ELF-1 (cell line): ENCODE data around the gene FOXJ2.
A peak's percentile ranks its signal among the peaks of the same experiment; 100 is the strongest.
"Not testable (repeated sequence)": the region's sequence is repeated elsewhere in the genome, so short reads cannot be mapped to it uniquely, and the experiment has no call there.

ENCODE experiments used
- DNase-seq: peaks from one replicate; pipeline ENCODE4 v3.0.0-alpha.2; 2016; ENCODE audit warnings: low read depth, low spot score

The FOXJ2 gene

DNA sequence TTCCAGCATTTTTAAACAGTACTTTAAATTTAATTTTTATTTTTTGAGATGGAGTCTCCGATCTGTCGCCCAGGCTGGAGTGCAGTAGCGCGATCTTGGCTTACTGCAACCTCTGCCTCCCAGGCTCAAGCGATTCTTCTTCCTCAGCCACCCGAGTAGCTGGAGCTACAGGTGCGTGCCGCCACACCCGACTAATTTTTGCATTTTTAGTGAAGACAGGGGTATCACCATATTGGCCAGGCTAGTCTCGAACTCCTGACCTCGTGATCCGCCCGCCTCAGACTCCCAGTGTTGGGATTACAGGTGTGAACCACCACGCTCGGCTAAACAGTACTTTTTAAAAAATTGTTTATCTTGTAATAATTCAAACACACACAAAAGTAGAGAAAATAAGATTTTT lies 4.2 kb upstream of the FOXJ2 start:
- no peak for DNase-seq

GRCh38 chr12:8030189-8030588 lies 2.3 kb upstream of the FOXJ2 start:
- DNase-seq: no peak

DNA sequence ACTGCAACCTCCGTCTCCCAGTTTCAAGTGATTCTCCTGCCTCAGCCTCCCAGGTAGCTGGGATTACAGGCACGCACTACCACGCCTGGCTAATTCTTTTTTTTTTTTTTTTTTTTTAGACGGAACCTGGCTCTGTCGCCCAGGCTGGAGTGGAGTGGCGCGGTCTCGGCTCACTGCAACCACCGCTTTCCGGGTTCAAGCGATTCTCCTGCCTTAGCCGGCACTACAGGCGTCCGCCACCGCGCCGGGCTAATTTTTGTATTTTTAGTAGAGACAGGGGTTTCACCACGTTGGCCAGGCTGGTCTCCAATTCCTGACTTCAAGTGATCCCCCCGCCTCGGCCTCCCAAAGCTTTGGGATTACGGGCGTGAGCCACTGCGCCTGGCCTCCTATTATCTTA lies 1.5 kb upstream of the FOXJ2 start:
- DNase-seq: not testable (repeated sequence)

DNA sequence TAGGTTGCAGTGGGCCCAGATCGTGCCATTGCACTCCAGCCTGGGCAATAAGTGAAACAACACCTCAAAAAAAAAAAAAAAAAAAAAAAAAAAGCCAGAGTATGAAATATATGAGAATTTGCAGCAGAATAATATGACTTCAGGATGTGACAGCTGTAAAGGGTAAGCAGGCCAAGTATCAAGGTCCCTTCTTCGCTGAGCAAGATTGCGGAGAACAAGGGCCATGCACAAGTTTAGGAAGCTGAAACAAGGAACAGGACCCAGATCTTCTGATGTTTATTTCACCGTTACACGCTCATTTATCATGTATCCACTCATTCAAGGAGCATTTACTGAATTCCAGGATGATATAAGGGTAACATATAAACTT lies 659 bp upstream of the FOXJ2 start:
- DNase-seq: no peak

DNA sequence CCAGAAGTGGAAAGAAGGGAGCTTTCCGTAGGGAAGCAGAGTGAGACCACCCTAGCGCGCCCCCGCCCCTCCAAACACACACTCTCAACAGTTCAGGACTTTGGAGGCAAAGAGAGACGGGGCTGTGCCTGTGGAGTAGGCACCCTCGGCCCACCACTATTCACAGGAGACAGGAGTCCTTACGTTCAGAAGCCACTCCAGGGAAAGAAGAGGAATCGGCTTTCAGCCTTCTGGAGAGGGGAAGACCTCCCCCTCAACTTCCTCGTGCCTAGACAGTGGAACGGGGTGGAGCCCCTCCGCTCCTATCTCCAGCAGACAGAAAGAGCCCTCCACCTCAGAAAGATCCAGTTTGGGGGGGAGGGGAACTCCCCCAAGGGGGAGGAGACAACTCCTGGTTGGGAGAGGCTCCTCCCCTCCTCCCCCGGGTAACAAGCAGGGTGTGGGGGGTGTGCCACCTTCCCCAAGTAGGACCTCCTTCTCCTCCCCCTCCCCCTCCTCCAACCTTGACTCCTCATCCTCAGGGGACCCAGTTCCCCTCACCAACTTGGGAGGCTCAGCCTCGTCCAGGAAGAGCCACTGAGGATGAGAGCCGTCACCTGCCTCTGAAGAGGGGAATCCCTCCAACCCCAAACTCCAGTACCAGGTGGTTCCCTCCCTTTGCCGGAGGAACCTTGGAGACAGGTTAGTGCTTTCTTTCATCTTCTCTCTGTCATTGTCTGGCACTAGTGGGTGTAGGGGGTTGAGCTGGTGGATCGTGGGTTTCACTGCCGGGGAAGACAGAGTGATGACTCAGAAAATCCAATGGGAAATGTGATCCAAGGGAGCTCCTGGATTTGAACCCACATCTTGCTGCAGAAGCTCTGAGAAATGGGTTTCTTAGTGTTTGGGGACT lies 883 bp downstream of the FOXJ2 start:
- peak; percentile 63 for DNase-seq

DNA sequence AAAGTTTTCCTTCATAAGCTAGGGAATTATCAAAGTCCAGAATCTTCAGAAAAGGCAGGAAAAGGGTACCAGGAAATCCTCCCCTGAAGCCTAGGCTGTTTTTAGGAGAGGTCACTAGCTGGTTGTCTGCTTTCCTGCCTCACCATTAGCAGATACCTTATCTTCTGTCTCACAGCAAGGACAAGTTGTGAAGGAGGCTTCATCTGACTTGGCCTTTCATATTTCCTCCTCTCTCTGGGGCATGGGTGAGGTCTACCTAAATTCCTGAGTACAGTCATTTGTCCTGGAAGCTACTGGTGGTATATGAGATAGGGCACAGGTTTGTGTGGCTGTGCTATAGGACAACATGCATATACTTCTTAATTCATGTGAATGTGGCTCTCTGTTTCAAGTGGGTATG lies 2.3 kb downstream of the FOXJ2 start:
- DNase-seq: no peak

DNA sequence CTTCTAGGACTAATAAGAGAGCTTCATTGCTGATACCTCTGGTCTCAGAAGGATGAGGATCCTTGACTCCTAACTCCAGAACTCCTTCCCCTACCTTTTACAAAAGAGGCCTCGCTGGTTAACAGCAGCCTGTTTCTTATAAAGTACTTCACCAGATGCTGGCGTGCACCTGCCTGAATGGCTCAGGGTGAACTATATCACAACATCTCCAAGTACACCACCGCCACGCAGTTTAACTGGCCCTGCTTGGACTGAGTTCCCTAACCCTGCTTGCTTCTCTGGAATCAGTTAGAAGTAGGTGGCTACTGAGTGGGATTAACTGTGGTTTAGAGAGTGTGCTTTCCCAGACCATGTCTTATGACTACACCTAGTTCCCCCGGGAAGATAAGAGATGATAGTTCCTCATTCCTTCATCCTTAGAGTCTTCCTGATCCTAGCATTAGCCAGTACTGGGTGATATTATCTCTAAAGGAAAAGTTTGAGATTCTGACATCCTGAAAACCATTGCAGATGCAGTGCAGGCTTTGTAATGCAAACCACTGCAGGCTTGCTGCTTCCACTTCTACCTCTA lies 3.0 kb downstream of the FOXJ2 start:
- DNase-seq: peak; percentile 32

DNA sequence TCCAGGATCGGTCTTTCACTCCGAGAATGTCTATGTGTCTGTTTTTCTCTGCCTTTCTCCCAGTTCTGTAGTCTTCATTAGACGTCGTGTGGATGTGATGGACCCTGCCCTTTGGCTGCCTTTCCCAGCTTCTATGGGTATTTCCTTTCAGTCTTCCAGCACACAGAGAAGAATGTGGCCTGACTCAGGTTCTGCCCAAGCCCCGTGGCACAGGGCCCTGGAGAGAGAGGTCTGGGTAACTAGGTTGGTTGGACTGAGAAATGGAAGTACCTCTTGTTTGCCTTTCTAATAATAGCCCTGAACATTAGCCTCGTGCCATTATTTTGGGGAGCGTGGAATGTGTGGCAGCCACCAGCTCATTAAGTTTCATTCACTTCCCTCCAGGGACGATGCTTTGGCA lies 3.8 kb downstream of the FOXJ2 start:
- no peak for DNase-seq

GRCh38 chr12:8037046-8037663 lies 4.6 kb downstream of the FOXJ2 start:
- DNase-seq: no peak

DNA sequence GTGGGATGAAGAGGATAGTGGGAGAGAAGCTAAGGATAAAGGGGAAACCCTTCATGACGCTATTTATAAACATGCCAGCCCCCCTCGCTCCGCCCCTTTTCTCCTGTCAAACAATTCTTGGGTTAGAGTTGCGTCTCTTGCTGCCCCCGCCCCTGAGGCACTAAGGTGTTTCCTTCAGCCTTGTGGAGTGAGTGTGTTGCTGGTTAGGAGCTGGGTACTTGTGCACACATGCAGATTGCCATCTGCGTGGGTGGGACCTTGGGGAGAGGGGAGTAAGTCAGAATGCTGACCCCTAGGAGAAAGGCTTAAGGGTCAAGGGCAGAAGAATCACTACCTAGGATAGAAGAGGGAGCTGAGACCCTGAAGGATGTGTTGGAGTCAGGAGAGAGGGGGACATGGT lies 5.4 kb downstream of the FOXJ2 start:
- DNase-seq: no peak

GRCh38 chr12:8038659-8039114 lies 6.2 kb downstream of the FOXJ2 start:
- DNase-seq: peak; percentile 75

GRCh38 chr12:8040791-8041190 lies 8.3 kb downstream of the FOXJ2 start:
- no peak for DNase-seq

DNA sequence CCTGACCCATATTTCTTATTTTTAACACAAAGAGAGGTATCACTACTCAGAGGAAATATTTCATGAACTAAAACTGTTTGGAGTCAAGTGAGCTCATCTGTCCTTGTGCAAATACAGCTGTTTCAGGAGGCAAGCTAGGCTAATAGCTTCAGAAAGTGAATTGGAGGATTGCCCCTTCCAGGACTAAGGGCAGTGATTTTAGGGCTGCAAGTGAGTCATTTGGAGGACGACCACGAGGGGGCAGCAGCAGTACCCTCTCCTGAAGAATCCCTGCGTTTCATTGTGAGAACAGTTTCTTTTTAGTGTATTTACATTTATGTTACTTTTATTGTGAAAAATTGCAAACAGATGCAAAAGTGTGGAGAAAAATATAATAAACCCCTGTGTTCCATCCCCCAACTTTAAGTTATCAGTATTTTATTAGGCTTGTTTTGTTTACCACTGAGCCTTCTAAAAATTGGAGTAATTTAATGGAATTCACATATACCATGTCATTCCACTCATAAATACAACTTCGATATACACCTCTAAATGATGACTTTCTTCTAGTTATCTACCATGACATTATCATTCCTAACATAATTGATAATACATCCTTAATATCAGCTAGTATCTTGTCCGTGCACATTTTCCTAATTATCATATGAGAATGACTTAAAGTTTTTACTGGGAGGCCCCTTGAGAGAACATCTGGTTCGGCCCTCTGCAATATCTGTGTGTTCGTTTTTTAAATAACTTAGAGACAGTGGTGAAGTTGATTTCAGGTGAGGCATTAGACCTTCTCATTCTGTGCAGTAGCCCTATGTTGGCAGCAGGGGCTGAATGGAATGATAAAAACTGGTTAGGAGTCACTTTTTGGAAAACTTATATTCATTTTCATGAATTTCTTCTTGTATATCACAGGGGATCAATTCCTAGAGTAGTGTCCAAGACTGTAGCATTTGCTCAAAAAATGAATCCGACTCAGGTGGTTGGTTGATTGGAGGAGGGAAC lies 13.7 kb downstream of the FOXJ2 start:
- peak; percentile 84 for DNase-seq

DNA sequence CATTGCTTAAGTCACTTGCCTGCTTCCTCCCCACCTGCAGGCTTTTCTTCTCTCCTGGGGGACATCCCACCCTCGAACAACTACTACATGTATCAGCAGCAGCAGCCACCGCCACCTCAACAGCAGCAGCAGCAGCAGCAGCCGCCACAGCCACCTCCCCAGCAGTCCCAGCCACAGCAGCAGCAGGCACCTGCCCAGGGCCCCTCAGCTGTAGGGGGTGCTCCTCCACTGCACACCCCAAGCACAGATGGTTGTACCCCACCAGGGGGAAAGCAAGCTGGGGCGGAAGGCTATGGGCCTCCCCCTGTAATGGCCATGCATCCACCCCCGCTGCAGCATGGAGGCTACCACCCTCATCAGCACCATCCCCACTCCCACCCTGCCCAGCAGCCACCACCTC lies 15.3 kb downstream of the FOXJ2 start:
- no peak for DNase-seq

DNA sequence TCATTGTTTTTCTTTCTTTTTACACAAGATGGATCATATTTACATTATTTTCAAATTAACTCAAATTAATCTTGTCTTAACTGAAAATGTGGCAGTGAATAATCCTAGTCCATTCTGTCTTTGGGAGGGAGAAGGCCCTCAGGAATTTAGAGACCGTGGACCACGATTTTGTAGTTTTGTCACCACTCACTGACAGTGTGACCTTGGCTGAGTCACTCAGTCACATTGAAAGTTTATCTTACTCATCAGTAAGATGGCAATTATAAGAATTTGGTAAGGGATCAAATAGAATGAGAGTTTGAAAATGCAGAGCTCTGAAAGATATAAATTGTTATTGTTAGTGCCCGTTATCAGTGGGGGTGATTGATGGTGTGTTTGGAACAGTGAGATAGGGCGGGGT lies 16.4 kb downstream of the FOXJ2 start:
- DNase-seq: no peak

DNA sequence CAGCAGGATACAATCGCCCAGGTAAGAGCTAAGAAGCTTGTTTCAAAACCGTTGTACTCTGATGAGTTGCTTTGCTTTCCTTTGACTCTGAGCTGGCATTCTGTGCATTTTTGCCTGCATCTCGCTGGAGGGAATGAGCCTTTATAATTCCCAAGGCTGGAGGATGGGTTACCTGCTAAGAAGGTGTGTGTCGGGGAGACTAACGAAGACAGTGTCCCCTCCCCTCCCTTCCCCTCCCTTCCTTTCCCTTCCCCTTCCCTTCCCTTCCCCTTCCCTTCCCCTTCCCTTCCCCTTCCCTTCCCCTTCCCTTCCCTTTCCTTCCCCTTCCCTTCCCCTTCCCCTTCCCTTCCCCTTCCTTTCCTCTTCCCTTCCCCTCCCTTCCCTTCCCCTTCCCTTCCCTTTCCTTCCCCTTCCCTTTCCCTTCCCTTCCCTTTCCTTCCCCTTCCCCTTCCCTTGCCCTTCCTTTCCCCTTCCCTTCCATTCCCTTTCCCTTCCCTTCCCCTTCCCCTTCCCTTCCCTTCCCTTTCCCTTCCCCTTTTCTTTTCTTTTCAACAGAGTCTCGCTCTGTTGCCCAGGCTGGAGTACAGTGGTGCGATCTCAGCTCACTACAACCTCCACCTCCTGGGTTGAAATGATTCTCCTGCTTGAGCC lies 18.2 kb downstream of the FOXJ2 start:
- no peak for DNase-seq

DNA sequence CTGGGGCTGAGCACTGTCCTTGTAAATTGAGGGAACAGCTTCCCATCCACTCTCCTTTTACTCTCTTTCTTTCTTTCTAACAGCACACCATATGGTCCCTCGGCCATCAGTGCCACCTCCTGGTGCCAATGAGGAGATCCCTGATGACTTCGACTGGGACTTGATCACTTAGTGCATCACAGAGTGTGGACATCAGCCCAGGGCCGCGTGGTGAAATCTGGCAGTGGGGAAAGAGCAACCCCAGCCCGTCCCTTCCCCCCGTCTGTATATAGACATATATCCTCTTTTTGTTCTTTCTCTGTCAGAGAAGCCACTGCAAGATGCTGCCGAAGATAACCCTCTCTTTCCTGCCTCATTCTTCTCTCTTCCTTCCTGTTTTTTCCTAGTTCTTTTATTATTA lies 20.2 kb downstream of the FOXJ2 start:
- DNase-seq: no peak

DNA sequence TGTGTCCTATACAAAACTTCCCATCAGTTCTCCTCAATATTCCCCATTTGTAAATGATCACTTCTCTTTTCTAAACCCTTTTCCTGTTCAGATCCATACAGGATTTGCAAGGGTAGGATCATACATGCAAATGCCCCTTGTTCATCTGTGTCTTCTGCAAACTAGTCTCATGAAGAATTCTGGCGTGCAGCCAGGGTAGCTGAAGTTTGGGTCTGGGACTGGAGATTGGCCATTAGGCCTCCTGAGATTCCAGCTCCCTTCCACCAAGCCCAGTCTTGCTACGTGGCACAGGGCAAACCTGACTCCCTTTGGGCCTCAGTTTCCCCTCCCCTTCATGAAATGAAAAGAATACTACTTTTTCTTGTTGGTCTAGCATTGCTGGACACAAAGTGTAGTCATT lies 22.3 kb downstream of the FOXJ2 start:
- DNase-seq: no peak

- no peak for DNase-seq
These were observed 24.8 kb downstream of the FOXJ2 start for GRCh38 chr12:8057306-8057705.

GRCh38 chr12:8057839-8058238 lies 25.3 kb downstream of the FOXJ2 start:
- no peak for DNase-seq

DNA sequence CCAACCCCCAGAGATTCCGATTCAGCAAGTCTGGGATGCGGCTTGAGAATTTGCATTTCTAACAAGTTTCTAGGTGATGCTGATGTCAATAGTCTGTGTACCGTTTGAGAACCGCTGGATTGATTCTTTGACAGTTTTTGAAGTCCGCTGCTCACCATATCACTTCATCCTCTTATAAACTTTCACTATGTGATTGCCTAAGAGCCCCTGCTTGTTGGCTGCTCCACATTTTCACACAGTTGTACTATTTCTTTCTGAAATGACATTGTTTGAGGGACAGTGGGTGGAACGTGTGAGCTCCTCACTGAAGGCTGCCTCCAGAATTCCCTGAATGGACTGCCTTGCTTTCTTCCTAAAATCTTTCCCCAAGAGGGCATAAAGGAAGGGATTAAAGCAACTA lies 26.0 kb downstream of the FOXJ2 start:
- no peak for DNase-seq
